Measurements from ENCODE around the gene MLLT1.

DNA sequence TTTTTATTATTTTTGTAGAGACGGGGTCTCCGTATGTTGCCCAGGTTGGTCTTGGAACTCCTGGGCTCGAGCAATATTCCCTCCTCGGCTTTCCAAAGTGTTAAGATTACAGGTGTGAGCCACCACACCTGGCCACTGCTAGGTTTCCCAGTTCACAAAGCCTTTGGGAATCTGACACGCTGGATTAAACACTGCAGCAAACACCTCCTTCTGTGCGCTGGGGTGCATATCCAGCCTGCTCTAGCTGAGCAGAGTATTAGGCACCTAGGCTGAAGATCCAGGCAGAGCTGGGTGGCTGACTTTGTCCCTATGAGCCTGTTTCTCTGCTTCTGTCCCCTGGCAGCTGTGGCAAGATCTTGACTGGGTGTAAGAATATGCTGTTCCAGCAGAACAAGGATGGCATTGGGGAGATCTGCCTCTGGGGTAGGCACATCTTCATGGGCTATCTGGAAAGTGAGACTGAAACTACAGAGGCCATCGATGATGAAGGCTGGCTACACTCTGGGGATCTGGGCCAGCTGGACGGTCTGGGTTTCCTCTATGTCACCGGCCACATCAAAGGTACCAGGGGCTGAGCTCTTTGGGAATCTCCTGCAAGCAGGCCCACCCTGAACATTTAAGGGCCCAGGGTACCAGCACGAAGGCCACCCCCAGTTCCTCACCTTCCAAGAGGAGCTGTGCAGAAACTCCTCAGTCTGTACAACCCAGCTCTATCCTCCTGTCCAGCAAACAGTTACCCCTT, 94.5 kb downstream of the MLLT1 start:
- TF ChIP-seq, protein P1, sequence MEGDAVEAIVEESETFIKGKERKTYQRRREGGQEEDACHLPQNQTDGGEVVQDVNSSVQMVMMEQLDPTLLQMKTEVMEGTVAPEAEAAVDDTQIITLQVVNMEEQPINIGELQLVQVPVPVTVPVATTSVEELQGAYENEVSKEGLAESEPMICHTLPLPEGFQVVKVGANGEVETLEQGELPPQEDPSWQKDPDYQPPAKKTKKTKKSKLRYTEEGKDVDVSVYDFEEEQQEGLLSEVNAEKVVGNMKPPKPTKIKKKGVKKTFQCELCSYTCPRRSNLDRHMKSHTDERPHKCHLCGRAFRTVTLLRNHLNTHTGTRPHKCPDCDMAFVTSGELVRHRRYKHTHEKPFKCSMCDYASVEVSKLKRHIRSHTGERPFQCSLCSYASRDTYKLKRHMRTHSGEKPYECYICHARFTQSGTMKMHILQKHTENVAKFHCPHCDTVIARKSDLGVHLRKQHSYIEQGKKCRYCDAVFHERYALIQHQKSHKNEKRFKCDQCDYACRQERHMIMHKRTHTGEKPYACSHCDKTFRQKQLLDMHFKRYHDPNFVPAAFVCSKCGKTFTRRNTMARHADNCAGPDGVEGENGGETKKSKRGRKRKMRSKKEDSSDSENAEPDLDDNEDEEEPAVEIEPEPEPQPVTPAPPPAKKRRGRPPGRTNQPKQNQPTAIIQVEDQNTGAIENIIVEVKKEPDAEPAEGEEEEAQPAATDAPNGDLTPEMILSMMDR (IDR thresholded peaks at IDR 0.05; ENCODE audit: low read depth, low read length, missing input control) = no peak
- TF ChIP-seq JUND (IDR thresholded peaks at IDR 0.05) (no peak), GABPA (IDR thresholded peaks at IDR 0.05 in 1 of 2, conservative IDR thresholded peaks at IDR 0.05 in 1 of 2) (no peak), RXRA (IDR thresholded peaks at IDR 0.05) (no peak), SP1 (IDR thresholded peaks at IDR 0.05) (no peak), TAF1 (conservative IDR thresholded peaks at IDR 0.05) (no peak), HNF4G (IDR thresholded peaks at IDR 0.05) (no peak)
- TF ChIP-seq, protein P2, sequence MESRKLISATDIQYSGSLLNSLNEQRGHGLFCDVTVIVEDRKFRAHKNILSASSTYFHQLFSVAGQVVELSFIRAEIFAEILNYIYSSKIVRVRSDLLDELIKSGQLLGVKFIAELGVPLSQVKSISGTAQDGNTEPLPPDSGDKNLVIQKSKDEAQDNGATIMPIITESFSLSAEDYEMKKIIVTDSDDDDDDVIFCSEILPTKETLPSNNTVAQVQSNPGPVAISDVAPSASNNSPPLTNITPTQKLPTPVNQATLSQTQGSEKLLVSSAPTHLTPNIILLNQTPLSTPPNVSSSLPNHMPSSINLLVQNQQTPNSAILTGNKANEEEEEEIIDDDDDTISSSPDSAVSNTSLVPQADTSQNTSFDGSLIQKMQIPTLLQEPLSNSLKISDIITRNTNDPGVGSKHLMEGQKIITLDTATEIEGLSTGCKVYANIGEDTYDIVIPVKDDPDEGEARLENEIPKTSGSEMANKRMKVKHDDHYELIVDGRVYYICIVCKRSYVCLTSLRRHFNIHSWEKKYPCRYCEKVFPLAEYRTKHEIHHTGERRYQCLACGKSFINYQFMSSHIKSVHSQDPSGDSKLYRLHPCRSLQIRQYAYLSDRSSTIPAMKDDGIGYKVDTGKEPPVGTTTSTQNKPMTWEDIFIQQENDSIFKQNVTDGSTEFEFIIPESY (IDR thresholded peaks at IDR 0.05) = no peak
- TF ChIP-seq, protein P3, sequence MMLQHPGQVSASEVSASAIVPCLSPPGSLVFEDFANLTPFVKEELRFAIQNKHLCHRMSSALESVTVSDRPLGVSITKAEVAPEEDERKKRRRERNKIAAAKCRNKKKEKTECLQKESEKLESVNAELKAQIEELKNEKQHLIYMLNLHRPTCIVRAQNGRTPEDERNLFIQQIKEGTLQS (IDR thresholded peaks at IDR 0.05) = no peak
- TF ChIP-seq, protein P4, sequence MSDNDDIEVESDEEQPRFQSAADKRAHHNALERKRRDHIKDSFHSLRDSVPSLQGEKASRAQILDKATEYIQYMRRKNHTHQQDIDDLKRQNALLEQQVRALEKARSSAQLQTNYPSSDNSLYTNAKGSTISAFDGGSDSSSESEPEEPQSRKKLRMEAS (IDR thresholded peaks at IDR 0.05) = no peak
- TF ChIP-seq, protein P5, sequence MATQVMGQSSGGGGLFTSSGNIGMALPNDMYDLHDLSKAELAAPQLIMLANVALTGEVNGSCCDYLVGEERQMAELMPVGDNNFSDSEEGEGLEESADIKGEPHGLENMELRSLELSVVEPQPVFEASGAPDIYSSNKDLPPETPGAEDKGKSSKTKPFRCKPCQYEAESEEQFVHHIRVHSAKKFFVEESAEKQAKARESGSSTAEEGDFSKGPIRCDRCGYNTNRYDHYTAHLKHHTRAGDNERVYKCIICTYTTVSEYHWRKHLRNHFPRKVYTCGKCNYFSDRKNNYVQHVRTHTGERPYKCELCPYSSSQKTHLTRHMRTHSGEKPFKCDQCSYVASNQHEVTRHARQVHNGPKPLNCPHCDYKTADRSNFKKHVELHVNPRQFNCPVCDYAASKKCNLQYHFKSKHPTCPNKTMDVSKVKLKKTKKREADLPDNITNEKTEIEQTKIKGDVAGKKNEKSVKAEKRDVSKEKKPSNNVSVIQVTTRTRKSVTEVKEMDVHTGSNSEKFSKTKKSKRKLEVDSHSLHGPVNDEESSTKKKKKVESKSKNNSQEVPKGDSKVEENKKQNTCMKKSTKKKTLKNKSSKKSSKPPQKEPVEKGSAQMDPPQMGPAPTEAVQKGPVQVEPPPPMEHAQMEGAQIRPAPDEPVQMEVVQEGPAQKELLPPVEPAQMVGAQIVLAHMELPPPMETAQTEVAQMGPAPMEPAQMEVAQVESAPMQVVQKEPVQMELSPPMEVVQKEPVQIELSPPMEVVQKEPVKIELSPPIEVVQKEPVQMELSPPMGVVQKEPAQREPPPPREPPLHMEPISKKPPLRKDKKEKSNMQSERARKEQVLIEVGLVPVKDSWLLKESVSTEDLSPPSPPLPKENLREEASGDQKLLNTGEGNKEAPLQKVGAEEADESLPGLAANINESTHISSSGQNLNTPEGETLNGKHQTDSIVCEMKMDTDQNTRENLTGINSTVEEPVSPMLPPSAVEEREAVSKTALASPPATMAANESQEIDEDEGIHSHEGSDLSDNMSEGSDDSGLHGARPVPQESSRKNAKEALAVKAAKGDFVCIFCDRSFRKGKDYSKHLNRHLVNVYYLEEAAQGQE (IDR thresholded peaks at IDR 0.05) = no peak
